Tibial nerve (tissue), 4 donors: ENCODE results near the gene SMYD3. TPM values are rescaled to one million over a fixed set of nuclear protein-coding genes. Genes with fewer than 3 reads are reported as not detected.

Source experiments
- DNase-seq, 2 donors: peaks; one replicate each; pipeline ENCODE4 v3.0.0-alpha.2; 2019; ENCODE audit warnings: low spot score in 2 of 2
- H3K27ac ChIP-seq, 4 donors: fragments of 200-600 bp; sonication (generic) in 3 of 4; one replicate each; pipeline ENCODE4 v1.5.1; 2017 to 2019; ENCODE audit warnings: mild to moderate bottlenecking in 1 of 4
- H3K27me3 ChIP-seq, 2 donors: fragments of 200-600 bp; sonication (generic) in 1 of 2; one replicate each; pipeline versions ENCODE4 v1.5.1 to v1.6.0; 2017 to 2019
- H3K36me3 ChIP-seq, 3 donors: fragments of 200-600 bp; sonication (generic); one replicate each; pipeline ENCODE4 v1.5.1; 2018 to 2019
- H3K4me1 ChIP-seq, 4 donors: fragments of 200-600 bp; sonication (generic) in 3 of 4; one replicate each; pipeline ENCODE4 v1.5.1; 2017 to 2019
- H3K4me3 ChIP-seq, 4 donors: fragments of 200-600 bp; sonication (generic) in 3 of 4; one replicate each; pipeline ENCODE4 v1.5.1; 2017 to 2019; ENCODE audit warnings: mild to moderate bottlenecking in 1 of 4, moderate library complexity in 1 of 4
- H3K9me3 ChIP-seq, 4 donors: fragments of 200-600 bp; sonication (generic) in 3 of 4; one replicate each; pipeline ENCODE4 v1.5.1; 2017 to 2019
- CTCF ChIP-seq, 5 experiments: fragments of 200-600 bp in 3 of 5; fragments of 450-650 bp in 2 of 5; sonication (generic) in 3 of 5; IDR thresholded peaks; one replicate each; pipeline ENCODE4 v1.5.1; 2016 to 2019; ENCODE audit warnings: antibody characterized with exemption in 5 of 5, mild to moderate bottlenecking in 3 of 5, moderate library complexity in 2 of 5
- EP300 ChIP-seq, 2 donors: sonication (generic); formaldehyde crosslinking; IDR thresholded peaks; one replicate each; pipeline ENCODE4 v1.6.1; 2017; ENCODE audit warnings: antibody characterized with exemption in 2 of 2, mild to moderate bottlenecking in 1 of 2
- POLR2A ChIP-seq, 2 donors: fragments of 450-650 bp; IDR thresholded peaks; one replicate each; pipeline ENCODE4 v1.6.1; 2017; ENCODE audit warnings: antibody characterized with exemption in 2 of 2, mild to moderate bottlenecking in 2 of 2, moderate library complexity in 2 of 2
- WGBS, 2 donors: methylation state at CpG; one replicate each; pipeline ENCODE4 v1.1.5; 2018; 5-methylcytosine and 5-hydroxymethylcytosine counted together
- total RNA-seq, 4 donors: library from RNA; depleted of rRNA; stranded (reverse); fragments of >200 nt; gene quantifications; one replicate each; pipeline ENCODE4 v1.1.0, GENCODE V29; 2016

The SMYD3 gene
- total RNA-seq, 4 donors from 2014 or later: 22.2 to 30.3 (median 27.0) TPM

GRCh38 chr1:246516126-246516525, 9.0 kb upstream of the SMYD3 start:
- peaks cover 0 to 50% (median 7%) of the 10 kb centered on the region in 4 donors for H3K9me3 ChIP-seq
- no peaks in the 10 kb centered on the region for H3K36me3 ChIP-seq
- H3K27me3 ChIP-seq: no peaks in the 10 kb centered on the region
- TF ChIP-seq EP300 (IDR thresholded peaks at IDR 0.05) (no peak), POLR2A (IDR thresholded peaks at IDR 0.05) (no peak), CTCF (IDR thresholded peaks at IDR 0.05) (no peak)
- no peak for DNase-seq
- no peak overlapping the region for H3K27ac ChIP-seq
- WGBS, 2 donors: 94 to 95% methylated on average over 3 to 8 of the region's 10 CpGs
- H3K4me3 ChIP-seq: no peak overlapping the region
- no peaks in the 10 kb centered on the region for H3K4me1 ChIP-seq

GRCh38 chr1:246515390-246516005, 8.4 kb upstream of the SMYD3 start:
- 82 to 83% methylated on average over 3 of the region's 3 CpGs for WGBS, 2 donors
- Histone ChIP-seq H3K27me3 (no peaks in the 10 kb centered on the region), H3K36me3 (no peaks in the 10 kb centered on the region), H3K9me3 (peaks cover 0 to 50% (median 7%) of the 10 kb centered on the region in 4 donors), H3K27ac (no peak overlapping the region), H3K4me1 (no peaks in the 10 kb centered on the region), H3K4me3 (no peak overlapping the region)
- TF ChIP-seq POLR2A (IDR thresholded peaks at IDR 0.05) (no peak), CTCF (IDR thresholded peaks at IDR 0.05) (no peak), EP300 (IDR thresholded peaks at IDR 0.05) (no peak)
- no peak for DNase-seq

- TF ChIP-seq EP300 (IDR thresholded peaks at IDR 0.05) (no peak), POLR2A (IDR thresholded peaks at IDR 0.05) (no peak), CTCF (IDR thresholded peaks at IDR 0.05) (no peak)
Observed at GRCh38 chr1:246513619-246514343, 6.7 kb upstream of the SMYD3 start.

GRCh38 chr1:246513041-246513440, 6.0 kb upstream of the SMYD3 start:
- DNase-seq: no peak
- TF ChIP-seq CTCF (IDR thresholded peaks at IDR 0.05): no peak
- TF ChIP-seq POLR2A (IDR thresholded peaks at IDR 0.05): no peak
- no peak for TF ChIP-seq EP300 (IDR thresholded peaks at IDR 0.05)
- Histone ChIP-seq H3K27ac (no peak overlapping the region), H3K9me3 (peaks cover 0 to 50% (median 7%) of the 10 kb centered on the region in 4 donors), H3K4me3 (no peak overlapping the region), H3K27me3 (no peaks in the 10 kb centered on the region), H3K4me1 (no peaks in the 10 kb centered on the region), H3K36me3 (no peaks in the 10 kb centered on the region)
- 94 to 95% methylated on average over 2 to 5 of the region's 5 CpGs for WGBS, 2 donors

More at GRCh38 chr1:246513619-246514343, 6.7 kb upstream of the SMYD3 start:
- WGBS, 2 donors: 87 to 95% methylated on average over 6 to 7 of the region's 7 CpGs
- Histone ChIP-seq H3K27ac (no peak overlapping the region), H3K27me3 (no peaks in the 10 kb centered on the region), H3K36me3 (no peaks in the 10 kb centered on the region), H3K9me3 (peaks cover 0 to 50% (median 7%) of the 10 kb centered on the region in 4 donors), H3K4me1 (no peaks in the 10 kb centered on the region), H3K4me3 (no peak overlapping the region)
- no peak for DNase-seq

GRCh38 chr1:246512635-246513034, 5.6 kb upstream of the SMYD3 start:
- Histone ChIP-seq H3K4me1 (no peaks in the 10 kb centered on the region), H3K27ac (no peak overlapping the region), H3K27me3 (no peaks in the 10 kb centered on the region), H3K9me3 (peaks cover 0 to 50% (median 7%) of the 10 kb centered on the region in 4 donors), H3K36me3 (no peaks in the 10 kb centered on the region), H3K4me3 (no peak overlapping the region)
- WGBS, 2 donors: 69 to 93% methylated on average over 10 of the region's 10 CpGs
- DNase-seq: no peak
- TF ChIP-seq EP300 (IDR thresholded peaks at IDR 0.05) (no peak), CTCF (IDR thresholded peaks at IDR 0.05) (no peak), POLR2A (IDR thresholded peaks at IDR 0.05) (no peak)
